Dermis blood vessel endothelial cell (primary cell): Measurements from ENCODE around the gene JUN. TPM values are rescaled to one million over a fixed set of nuclear protein-coding genes. Genes with fewer than 3 reads are reported as not detected.

ENCODE experiments used
- DNase-seq: peaks from one replicate; pipeline ENCODE4 v3.0.0; 2010
- total RNA-seq: library from RNA; depleted of rRNA; stranded (reverse); fragments of >200 nt; gene quantifications from 2 replicates; pipeline ENCODE4 v1.2.3, GENCODE V29; 2014

The JUN gene
- total RNA-seq, 1 donor from 2014 or later = 159 TPM

DNA sequence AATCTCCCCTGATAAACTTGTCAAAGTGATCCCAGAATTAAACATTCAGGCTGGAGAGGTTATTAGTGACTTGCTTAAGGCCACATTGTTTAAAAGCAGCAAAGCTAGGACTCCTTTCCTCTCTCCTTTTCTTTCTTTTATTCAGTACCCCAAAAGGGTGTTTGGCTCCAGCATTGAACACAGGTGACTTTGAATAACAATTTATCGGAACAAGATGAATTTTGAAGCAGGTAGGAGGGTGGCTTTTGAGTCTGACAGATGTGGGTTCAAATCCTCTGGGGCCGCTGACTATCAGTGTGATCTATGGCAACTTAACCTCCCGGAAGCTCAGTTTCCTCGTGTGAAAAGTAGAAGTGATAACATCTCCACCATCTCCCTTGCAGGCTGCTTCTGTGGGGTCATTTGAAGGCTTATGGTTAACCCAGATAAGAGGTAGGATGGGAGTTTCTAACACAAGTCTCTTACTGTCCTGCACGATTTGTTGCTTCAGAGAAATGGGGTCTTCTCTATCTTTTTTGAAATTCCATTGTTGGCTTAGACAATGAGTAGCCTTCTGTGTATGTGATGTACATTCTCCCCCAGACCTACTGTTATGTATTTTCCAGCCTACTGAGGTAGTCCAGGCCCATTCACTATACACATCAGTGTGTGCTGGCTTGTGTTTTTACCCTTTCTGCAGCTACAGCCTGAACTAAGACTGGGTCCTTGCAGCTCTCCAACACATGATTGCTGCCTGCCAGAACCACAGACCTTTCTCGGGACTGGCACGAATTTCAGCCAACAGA, 29.0 kb downstream of the JUN start:
- peak; percentile 30 for DNase-seq

DNA sequence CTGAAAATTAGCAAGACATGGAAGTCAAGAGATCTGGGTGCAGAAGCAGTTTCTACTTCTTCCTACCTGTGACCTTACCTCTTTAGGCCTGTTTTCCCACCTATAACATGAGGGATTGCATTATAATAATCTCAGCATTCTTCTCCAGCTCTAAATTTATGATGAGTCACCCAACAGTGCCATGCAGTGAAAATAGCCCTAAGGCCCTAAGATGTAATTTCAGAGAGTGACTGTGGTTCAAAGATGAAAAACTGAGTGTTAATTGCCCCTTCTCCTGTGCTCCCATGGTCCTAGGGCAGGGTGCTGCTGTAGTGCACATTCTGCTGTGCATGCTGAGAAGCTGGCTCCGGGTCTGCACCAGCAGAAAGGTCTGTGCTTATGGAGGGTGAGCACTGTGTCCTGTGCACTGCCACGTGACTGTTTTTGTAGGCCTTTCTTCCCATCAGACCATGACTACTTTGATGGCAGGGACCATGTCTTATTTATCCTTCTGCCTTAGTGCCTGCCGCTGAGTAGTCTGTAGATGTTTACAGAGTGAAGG, 29.7 kb downstream of the JUN start:
- no peak for DNase-seq

DNA sequence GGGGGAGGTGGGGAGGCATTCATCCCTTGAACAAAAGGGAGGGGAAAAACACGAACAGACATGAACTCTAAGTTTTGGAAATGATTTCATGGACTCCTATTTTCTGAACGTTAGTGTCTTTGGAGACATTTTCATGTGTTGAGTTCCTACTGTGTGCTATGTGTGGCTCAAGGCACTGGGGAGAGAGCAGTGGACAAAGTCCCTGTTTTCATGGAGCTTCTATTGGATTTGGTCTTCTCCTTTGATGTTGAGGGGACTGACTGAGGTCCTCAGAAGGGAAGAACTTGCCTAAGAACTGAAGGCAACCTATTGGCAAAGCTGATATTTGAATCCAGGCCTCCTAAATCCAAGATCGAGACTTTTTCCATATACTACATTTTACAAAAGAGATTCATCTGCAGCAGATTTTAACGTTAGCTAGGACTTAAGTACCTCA, 30.4 kb downstream of the JUN start:
- no peak for DNase-seq

DNA sequence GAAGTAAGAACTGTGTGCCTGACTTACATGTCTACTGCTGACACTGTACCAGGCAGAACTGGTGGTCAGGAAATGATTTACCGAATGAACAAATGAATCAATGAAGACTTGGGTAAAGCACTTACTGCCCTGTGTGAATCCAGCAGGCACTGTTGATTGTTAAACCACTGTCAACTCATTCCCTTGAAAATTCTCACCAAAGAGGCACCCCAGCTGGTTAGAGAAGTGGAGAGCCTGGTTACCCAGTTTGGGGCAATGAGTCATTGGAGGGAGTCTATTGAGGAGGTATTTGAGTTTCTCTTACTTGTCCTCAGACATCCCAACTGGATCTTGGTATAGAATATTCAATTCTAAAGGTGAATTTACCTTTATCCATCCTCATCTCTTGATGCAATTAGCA, 34.2 kb downstream of the JUN start:
- no peak for DNase-seq

DNA sequence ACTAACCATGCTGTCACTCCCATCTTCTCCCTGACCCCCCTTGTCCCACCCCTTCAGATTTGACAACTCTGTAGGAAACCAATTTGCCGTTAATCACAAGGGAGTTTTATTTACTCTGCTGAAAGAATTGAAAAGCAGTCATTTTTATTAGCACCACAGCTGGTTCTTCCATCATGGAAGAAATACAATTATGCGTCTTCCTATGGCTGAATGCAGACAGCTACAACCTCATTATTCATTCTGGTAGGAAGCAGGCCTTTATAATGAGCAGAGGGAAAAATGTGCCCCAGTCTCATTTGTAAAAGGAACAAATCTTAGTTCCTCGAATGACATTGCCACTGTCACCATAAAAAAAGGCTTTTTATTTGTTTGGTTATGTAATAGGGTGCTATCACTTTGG, 35.2 kb downstream of the JUN start:
- no peak for DNase-seq

DNA sequence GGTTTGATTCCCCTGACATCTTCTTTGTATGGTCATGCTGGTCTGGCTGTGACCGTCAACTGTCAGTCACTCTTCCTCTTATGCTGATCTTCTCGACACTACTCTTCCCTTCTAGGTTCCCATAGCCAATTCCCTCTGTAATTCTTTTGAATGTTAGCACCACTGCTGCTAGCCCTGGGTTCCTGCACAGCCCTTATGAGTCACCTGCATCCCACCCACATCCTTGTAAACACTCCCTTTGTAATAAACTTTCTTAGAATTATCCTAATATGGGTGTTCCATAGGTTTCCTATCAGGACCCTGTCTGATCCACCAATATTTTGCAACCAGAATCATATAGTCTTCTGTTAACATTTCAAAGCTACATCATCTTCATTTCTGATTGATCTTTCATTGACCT, 37.1 kb downstream of the JUN start:
- peak; percentile 61 for DNase-seq

DNA sequence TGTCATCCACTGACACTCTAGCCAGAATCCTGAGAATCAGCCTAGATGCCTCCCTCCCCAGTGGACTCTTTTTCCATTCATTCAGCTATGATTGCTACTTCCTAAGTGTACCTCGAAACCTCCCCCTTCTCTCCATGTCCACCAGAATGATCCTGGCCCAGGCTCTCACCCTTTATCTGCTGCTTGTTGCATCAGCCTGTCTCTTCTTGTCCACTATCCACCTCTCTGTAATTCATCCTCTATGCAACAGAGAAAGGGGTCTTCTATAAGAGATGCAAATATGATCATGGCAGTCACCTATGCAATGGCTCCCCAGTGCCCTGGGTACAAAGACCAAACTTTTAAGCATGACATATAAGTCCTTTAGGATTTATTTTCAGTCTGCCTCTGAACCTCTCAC, 37.7 kb downstream of the JUN start:
- no peak for DNase-seq

DNA sequence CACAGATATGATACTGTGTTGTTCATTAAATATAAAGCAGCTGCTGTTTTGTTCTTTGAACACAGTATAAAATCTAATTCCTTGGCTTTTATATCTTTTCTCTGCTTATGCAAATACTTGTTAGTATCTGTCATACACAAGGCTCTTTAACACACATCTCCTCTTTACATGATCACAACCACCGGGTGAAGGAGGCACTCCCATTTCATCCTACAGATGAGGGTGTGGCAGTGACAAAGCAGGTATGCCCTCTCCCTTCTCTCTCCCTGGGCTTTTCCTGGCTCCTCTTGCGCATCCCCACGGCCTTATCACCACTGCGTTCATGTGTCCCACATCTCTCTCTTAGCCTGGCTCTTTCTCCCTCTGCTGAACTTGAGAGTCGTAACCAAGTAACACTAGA, 38.2 kb downstream of the JUN start:
- no peak for DNase-seq

DNA sequence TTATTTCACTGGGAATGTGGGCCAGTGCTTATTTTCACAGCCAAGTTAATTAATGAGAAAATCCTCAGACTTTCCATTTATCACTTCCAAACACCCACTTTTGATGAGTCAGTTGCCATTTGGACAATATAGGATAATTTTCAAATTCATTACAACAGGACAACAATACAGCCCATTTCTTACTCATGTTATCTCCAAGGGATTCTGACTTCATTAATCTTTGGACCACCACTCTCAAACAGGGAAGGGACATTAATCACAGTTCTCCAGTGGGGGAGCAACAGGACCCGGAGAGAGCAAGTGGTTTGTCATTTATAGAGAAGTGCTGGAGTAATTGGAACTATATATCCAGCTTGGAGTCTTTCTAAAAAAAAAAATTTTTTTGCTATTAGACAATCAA, 38.7 kb downstream of the JUN start:
- peak; percentile 32 for DNase-seq

DNA sequence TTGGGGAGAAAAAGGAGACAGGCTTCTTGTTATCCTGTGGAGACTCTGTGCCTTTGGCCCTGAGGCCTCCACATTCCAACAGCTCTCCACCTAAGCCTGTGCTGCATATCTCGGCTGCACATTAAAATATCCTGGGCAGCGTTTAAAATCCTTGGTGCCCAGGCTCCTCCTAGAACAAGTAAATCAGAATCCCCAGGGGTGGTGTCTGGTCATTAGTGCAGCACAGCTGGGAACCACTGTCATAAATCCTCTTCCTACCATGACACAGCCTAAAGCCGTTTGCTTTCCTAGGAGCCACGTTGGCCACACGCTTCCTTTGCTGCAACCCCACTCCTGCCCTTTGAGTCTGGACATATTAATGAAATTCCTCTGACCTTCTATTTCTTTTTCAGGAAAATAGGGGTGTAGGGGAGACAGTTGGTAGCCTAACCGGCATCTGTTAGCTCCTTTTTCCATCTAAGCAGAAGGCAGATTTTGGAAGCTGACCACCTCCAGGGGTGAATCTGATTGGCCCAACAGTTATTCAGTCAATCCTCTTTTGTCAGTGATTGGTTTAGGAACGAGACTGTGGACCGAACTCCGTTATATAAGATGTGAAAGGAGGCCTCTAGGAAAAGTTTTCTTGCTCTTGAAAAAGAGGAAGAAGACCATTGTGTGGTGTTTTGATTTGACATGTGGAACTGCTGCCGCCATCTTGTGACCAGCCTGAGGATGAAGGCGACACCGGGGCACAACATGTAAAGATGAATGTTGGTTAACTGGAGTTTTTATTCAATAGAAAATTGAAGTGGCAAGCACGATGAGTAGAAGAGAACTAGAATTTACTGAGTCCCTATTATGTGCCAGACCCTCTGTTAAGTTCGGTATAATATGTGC, 41.9 kb downstream of the JUN start:
- no peak for DNase-seq

DNA sequence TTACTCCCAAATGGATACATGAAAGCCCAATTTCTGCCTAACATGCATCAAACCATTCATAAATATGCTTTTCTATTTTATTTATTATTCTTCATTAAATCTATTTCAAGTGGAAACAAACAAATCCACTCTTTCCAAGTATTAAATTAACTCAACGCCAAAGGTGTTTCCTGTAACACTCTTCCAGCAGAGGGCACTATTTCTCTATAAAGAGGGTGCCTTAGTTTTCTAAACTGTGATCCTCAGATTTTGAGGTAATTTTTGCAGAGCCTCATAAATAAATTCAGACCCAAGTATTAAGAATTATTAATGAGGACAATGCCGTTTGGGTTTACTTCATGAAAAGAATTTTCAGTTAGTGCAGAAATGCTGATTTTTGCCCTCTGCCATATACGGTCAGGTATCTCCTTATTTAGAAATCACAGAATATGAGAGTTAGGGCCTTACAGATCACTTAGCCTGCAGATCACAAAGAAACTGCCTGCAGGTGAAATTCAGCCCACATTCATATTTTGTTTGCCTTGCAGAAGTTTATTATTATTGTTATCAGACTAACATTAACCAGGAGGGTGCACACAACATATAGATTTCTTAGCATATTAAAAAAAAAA, 43.9 kb downstream of the JUN start:
- DNase-seq = peak; percentile 82

DNA sequence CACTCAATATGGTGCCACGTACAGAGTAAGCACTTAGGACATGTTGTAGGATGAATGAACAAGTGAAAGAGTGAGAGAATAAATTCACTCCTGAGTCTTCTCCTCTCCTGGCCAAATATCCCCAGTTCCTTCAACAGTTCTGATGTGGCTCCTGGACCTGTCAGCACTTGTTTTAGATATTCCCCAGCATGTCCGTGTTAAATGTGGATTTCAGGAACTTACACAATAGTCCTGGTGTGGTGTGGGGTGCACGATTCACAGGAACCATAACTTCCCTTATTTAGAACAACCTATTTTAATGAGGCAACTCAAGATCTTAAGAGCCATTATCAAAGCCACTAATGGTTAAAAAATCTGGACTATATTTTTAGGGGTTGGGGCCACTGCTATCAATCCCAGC, 45.0 kb downstream of the JUN start:
- DNase-seq = no peak

DNA sequence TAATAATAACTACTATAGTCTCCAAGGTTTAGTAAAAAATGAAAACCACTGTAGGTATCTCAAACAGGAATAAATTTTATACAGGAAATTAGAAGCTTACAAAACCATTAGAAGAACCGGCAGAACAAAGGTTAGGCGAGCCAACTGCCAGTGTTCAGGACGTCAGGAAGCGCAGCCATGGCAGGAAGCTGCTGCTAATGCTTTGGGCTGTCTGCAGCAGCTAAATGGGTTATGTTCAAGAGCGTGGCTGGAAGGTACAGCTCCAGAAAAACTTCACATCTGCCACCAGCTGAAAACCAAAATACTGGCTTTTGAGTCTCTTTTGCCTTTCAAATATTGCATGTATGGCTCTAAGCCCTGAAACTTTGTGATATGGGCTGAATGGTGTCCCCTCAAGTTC, 48.3 kb downstream of the JUN start:
- peak; percentile 33 for DNase-seq

DNA sequence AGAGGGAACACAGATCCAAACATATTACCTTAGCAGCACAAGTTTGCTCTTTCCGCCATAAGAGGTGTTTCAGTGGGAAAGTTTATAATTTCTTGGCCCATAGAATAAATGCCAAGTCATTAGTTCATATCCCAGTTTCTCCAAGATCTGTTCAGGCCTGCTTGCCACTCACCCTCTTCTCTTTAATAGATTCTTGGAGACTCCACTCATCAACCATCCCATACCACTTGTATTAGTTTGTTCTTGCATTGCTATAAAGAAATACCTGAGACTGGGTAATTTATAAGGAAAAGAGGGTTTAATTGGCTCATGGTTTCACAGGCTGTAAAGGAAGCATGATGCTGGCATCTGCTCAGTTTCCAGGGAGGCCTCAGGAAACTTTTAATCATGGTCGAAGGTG, 49.2 kb downstream of the JUN start:
- no peak for DNase-seq

DNA sequence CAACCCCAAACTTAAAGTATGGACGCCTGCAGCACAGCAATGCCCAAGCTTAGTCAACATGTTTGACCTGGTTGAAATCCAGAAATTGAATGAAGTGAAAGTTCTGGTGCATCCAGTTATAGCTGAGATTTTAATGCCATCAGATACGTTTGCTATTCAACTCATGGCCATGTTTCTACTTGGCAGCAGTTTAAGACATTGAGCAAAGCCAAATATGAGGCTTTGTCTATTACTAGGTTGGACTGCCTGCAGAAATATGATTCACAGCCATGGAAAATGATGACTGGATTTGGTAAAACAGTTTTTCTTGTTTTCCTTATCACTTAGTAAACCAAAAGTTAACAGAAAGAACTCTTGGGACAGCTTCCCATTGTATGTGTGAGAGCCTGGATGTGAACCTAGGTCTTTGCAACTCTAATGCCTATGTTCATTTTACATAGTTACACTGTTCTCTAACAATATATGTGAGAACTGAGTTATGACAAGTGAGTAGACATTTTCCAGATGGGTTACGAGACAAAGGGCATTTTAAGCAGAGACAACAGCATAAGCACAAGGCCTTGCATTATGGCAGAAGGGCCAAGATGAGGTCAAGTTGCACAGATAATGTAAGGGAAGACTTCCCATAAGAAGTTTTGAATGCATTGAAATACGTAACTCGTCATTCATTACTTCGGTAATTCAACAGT, 51.6 kb downstream of the JUN start:
- no peak for DNase-seq

Other genes starting within 250 kb of the JUN start
- 16.7 and 21.3 TPM in 2 replicates for gene OMA1, start 237.3 kb downstream of the JUN start, total RNA-seq
- 43.9 and 48.0 TPM in 2 replicates for gene TACSTD2, start 206.8 kb downstream of the JUN start, total RNA-seq
- gene MYSM1, start 84.0 kb downstream of the JUN start, total RNA-seq = 16.2 and 19.5 TPM in 2 replicates